Mammary epithelial cell (primary cell): ENCODE measurements around the gene HP1BP3.

Source experiments
- CTCF ChIP-seq, 2 donors: IDR thresholded peaks in 1 of 2; conservative IDR thresholded peaks in 1 of 2; 2 replicates each; pipeline ENCODE4 v1.5.1; 2011 to 2012; ENCODE audit warnings: inconsistent platforms in 2 of 2, low read length in 2 of 2, mild to moderate bottlenecking in 2 of 2, control low read depth in 1 of 2, low read depth in 1 of 2; ENCODE audit not compliant: insufficient read depth in 1 of 2; ENCODE audit errors: extremely low read depth in 1 of 2
- EZH2 ChIP-seq: IDR thresholded peaks from 2 replicates; pipeline ENCODE4 v1.6.1; 2012; ENCODE audit warnings: low read length, inconsistent platforms, borderline replicate concordance

DNA sequence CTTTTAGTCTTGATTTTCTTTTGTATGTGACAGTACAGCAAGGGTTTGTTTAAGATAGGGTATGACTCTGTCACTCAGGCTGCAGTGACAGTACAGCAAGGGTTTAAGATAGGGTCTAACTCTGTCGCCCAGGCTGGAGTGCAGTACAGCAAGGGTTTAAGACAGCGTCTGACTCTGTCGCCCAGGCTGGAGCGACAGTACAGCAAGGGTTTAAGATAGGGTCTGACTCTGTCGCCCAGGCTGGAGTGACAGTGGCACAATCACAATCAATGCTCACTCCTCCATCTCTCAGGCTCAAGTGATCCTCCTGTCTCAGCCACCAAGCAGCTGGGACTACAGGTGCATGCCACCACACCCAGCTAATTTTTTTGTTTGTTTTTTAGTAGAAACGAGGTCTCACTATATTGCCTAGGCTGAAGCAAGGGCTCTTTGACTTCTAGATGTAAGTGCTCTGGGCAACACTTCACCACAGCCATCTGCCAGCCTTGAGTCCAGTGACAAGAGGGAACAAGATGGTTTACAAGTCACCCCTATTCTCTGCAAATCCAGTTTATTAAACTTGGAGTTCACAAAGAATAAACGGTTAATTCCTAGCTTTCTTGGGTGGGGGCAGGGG lies 53.6 kb downstream of the HP1BP3 start:
- no peak for TF ChIP-seq EZH2
- no peak for TF ChIP-seq CTCF (conservative IDR thresholded peaks at IDR 0.05 in 1 of 2, IDR thresholded peaks at IDR 0.05 in 1 of 2; ENCODE audit: extremely low read depth in 1 of 2, insufficient read depth in 1 of 2, low read depth in 1 of 2, low read length in 2 of 2)
